Psoas muscle (tissue), 8 donors: Measurements from ENCODE around the gene MORF4L1. TPM values are rescaled to one million over a fixed set of nuclear protein-coding genes. Genes with fewer than 3 reads are reported as not detected.

ENCODE experiments used
- ATAC-seq, 4 donors: fragments of 200-7000 bp; cut with Tn5 transposase; one replicate each; pipeline ENCODE4 v1.9.1; 2020; ENCODE audit warnings: moderate library complexity in 3 of 4, mild to moderate bottlenecking in 2 of 4
- DNase-seq, 2 donors: peaks; one replicate each; pipeline ENCODE4 v3.0.0-alpha.2; 2020
- H3K27ac ChIP-seq: fragments of 200-600 bp; one replicate; pipeline ENCODE4 v1.8.0; 2022
- H3K27me3 ChIP-seq, 3 donors: fragments of 200-600 bp in 1 of 3; one replicate each; pipeline versions ENCODE4 v1.6.1 to v1.8.0; 2013 to 2022; ENCODE audit warnings: low read length in 2 of 3, mild to moderate bottlenecking in 2 of 3, moderate library complexity in 1 of 3; ENCODE audit not compliant: insufficient read depth in 3 of 3
- H3K36me3 ChIP-seq, 2 donors: fragments of 200-600 bp in 1 of 2; one replicate each; pipeline versions ENCODE4 v1.6.1 to v1.8.0; 2013 to 2022; ENCODE audit warnings: low read depth in 1 of 2, mild to moderate bottlenecking in 1 of 2, moderate library complexity in 1 of 2; ENCODE audit not compliant: insufficient read depth in 1 of 2
- H3K4me1 ChIP-seq: fragments of 200-600 bp; one replicate; pipeline ENCODE4 v1.8.0; 2022
- H3K4me3 ChIP-seq: fragments of 200-600 bp; one replicate; pipeline ENCODE4 v1.8.0; 2022; ENCODE audit warnings: mild to moderate bottlenecking
- H3K9me3 ChIP-seq: fragments of 200-600 bp; one replicate; pipeline ENCODE4 v1.8.0; 2022
- CTCF ChIP-seq: fragments of 200-600 bp; IDR thresholded peaks from one replicate; pipeline ENCODE4 v1.8.0; 2022; ENCODE audit warnings: antibody characterized with exemption
- WGBS, 3 donors: extraction: QIAGEN DNeasy Blood & Tissue Kit; methylation state at CpG; one replicate each; pipeline versions ENCODE4 v1.1.6 to v1.1.7; 2013; 5-methylcytosine and 5-hydroxymethylcytosine counted together
- intact Hi-C, 2 donors: fragments of 100-400 bp; cut with DNase I; formaldehyde crosslinking; loops; one replicate each; pipeline versions ENCODE4 v1.11.0 to v1.14.2; 2022
- polyA plus RNA-seq, 3 donors: library from polyadenylated mRNA; stranded (reverse); fragments of 200-250 nt; gene quantifications; one replicate each; pipeline ENCODE4 v1.2.3, GENCODE V29; 2013
- total RNA-seq, 4 donors: library from RNA; stranded (reverse); fragmentation: NEBNext Ultra II Directional in 2 of 4; extraction: Animal tissue kit (Norgen Biotek cat#: 25700) in 2 of 4; gene quantifications; one replicate each; pipeline versions ENCODE4 v1.2.1 to v1.2.4, GENCODE V29; 2021 to 2023
- donor health status: healthy with polysubstance abuse.
- donor health status: DM: no; HTN: no; CAD: no; lungs with moderate emphysema.
- donor health status: Bipolar disorder and iron deficiency.
- donor health status: healthy.
- donor health status: DM: yes; HTN: yes; CAD: no.
- donor health status: DM: no; HTN: no; CAD: no.
- donor health status: DM: no; HTN: no; CAD: no.
- donor health status: DM: yes; HTN: yes; CAD: no.

Gene MORF4L1
- total and polyA plus RNA-seq, 7 donors = 262 to 679 (median 327) TPM

GRCh38 chr15:78937132-78937739 is 64.5 kb downstream of the MORF4L1 start:
- TF ChIP-seq CTCF = no peak
- H3K36me3 ChIP-seq = peaks cover 0 to 40% of the 10 kb centered on the region in 2 donors
- no peaks in the 10 kb centered on the region for H3K27me3 ChIP-seq
- H3K4me3 ChIP-seq = no peak overlapping the region
- peak in 1 of 2 donors; percentile 61 for DNase-seq
- no peaks in the 10 kb centered on the region for H3K9me3 ChIP-seq
- H3K27ac ChIP-seq = no peak overlapping the region
- H3K4me1 ChIP-seq = no peaks in the 10 kb centered on the region
- peak in 3 of 4 donors; percentile 20 to 42 (median 20) for ATAC-seq
- WGBS, 3 donors = 50 to 56% (median 54%) methylated on average over 14 of the region's 14 CpGs
- intact Hi-C loops = no loop called here

GRCh38 chr15:78938658-78939488 is 66.2 kb downstream of the MORF4L1 start:
- DNase-seq = no peak
- H3K36me3 ChIP-seq = peaks cover 0 to 29% of the 10 kb centered on the region in 2 donors
- no peak for ATAC-seq
- TF ChIP-seq CTCF = no peak
- no peaks in the 10 kb centered on the region for H3K9me3 ChIP-seq
- WGBS, 3 donors = 69 to 81% (median 74%) methylated on average over 6 of the region's 6 CpGs
- H3K27me3 ChIP-seq = no peaks in the 10 kb centered on the region
- H3K4me1 ChIP-seq = peaks cover 4% of the 10 kb centered on the region
- intact Hi-C loops = no loop called here
- H3K27ac ChIP-seq = no peak overlapping the region
- H3K4me3 ChIP-seq = no peak overlapping the region

GRCh38 chr15:78942741-78943140 is 70.1 kb downstream of the MORF4L1 start:
- Histone ChIP-seq H3K4me1 (peaks cover 4% of the 10 kb centered on the region), H3K27me3 (no peaks in the 10 kb centered on the region), H3K27ac (no peak overlapping the region), H3K36me3 (no peaks in the 10 kb centered on the region), H3K9me3 (no peaks in the 10 kb centered on the region), H3K4me3 (no peak overlapping the region)
- WGBS, 3 donors = 82 to 91% (median 88%) methylated on average over 4 of the region's 4 CpGs
- no peak for ATAC-seq
- DNase-seq = no peak
- intact Hi-C loops = no loop called here
- no peak for TF ChIP-seq CTCF

- WGBS, 3 donors = 63 to 71% (median 65%) methylated on average over 7 of the region's 7 CpGs
- peak overlapping the region; percentile 77 for H3K4me3 ChIP-seq
- H3K4me1 ChIP-seq = peaks cover 4% of the 10 kb centered on the region
- no peak overlapping the region for H3K27ac ChIP-seq
- H3K36me3 ChIP-seq = no peaks in the 10 kb centered on the region
- DNase-seq = no peak
- no peaks in the 10 kb centered on the region for H3K9me3 ChIP-seq
- TF ChIP-seq CTCF = no peak
- H3K27me3 ChIP-seq = no peaks in the 10 kb centered on the region
- intact Hi-C loops = no loop called here
- ATAC-seq = no peak
These were observed 71.0 kb downstream of the MORF4L1 start for GRCh38 chr15:78943692-78944091.
